HepG2 (cell line): ENCODE data around the gene TAF4B. TPM values are rescaled to one million over a fixed set of nuclear protein-coding genes. Genes with fewer than 3 reads are reported as not detected.

Experiments used
- ATAC-seq: fragments of 200-7000 bp; cut with Tn5 transposase; 3 replicates; pipeline ENCODE4 v1.9.1; 2020; ENCODE audit warnings: mild to moderate bottlenecking, moderate library complexity
- BruUV-seq: library from RNA; stranded (reverse); fragments of 400-500 nt; replicated peaks from 2 replicates; lab custom pipeline; 2021; lab: Mats Ljungman, UMichigan
- CTCF ChIA-PET: fragments of 300-600 bp; formaldehyde crosslinking; extraction: SDS; loops from one replicate; lab custom pipeline; 2021; ENCODE audit warnings: low total read pairs, inconsistent platforms, low intra/inter-chr PET ratio; lab: Yijun Ruan, JAX
- POLR2A ChIA-PET: fragments of 350-600 bp; sonication (Branson Sonifier 250); formaldehyde crosslinking; loops from one replicate; lab custom pipeline; 2020; ENCODE audit warnings: antibody characterized with exemption, inconsistent platforms; lab: Yijun Ruan, JAX
- DNase-seq: peaks from one replicate; pipeline ENCODE4 v3.0.0-alpha.2; 2015; ENCODE audit warnings: low spot score
- FAIRE-seq: peaks from 3 replicates; lab custom pipeline; 2011; peaks lifted over from hg19 to GRCh38; lab: Jason Lieb, UNC
- H2AFZ ChIP-seq: one replicate; pipeline ENCODE4 v1.6.1; 2011; ENCODE audit warnings: low read length, inconsistent platforms
- H3K27ac ChIP-seq: fragments of 300-600 bp; 3 replicates; pipeline ENCODE4 v1.8.0; 2011; ENCODE audit warnings: mixed run types, mild to moderate bottlenecking, mixed read lengths, low read length, inconsistent platforms; ENCODE audit not compliant: insufficient read depth; ENCODE audit errors: extremely low read length
- H3K27me3 ChIP-seq, 2 experiments: fragments of 200-600 bp in 1 of 2; 2 replicates in 1 of 2; 3 replicates in 1 of 2; pipeline versions ENCODE4 v1.6.0 to v1.8.0; 2011; ENCODE audit warnings: low read length in 2 of 2, mild to moderate bottlenecking in 2 of 2, moderate library complexity in 2 of 2, inconsistent platforms in 1 of 2; ENCODE audit not compliant: insufficient read depth in 2 of 2, control insufficient read depth in 1 of 2
- H3K36me3 ChIP-seq, 2 experiments: fragments of 200-600 bp in 1 of 2; replicated peaks in 1 of 2; 2 replicates in 1 of 2; 3 replicates in 1 of 2; pipeline versions ENCODE4 v1.5.1 to v1.8.0; 2011; ENCODE audit warnings: low read length in 2 of 2, inconsistent platforms in 1 of 2; ENCODE audit not compliant: insufficient read depth in 2 of 2, control insufficient read depth in 1 of 2
- H3K4me1 ChIP-seq: 2 replicates; pipeline ENCODE4 v1.5.1; 2012; ENCODE audit warnings: low read length, inconsistent platforms; ENCODE audit not compliant: insufficient read depth
- H3K4me2 ChIP-seq: 2 replicates; pipeline ENCODE4 v1.6.0; 2011; ENCODE audit warnings: low read depth, low read length, inconsistent platforms
- H3K4me3 ChIP-seq, 3 experiments: fragments of 200-600 bp in 1 of 3; sonication (generic), shearing (Covaris generic) in 1 of 3; replicated peaks in 1 of 3; 2 replicates each; pipeline ENCODE4 v1.5.1; 2011 to 2016; ENCODE audit warnings: low read length in 3 of 3, inconsistent platforms in 2 of 3, low read depth in 2 of 3, mild to moderate bottlenecking in 2 of 3, control low read depth in 1 of 3, mixed read lengths in 1 of 3; ENCODE audit not compliant: insufficient read depth in 1 of 3
- H3K79me2 ChIP-seq: one replicate; pipeline ENCODE4 v1.6.1; 2011; ENCODE audit warnings: low read length, inconsistent platforms; ENCODE audit not compliant: insufficient read depth
- H3K9ac ChIP-seq: 2 replicates; pipeline ENCODE4 v1.6.0; 2011; ENCODE audit warnings: mild to moderate bottlenecking, low read depth, low read length, inconsistent platforms; ENCODE audit not compliant: insufficient read depth
- H3K9me3 ChIP-seq: 2 replicates; pipeline ENCODE4 v1.5.1; 2012; ENCODE audit warnings: mild to moderate bottlenecking, low read length
- H4K20me1 ChIP-seq: 2 replicates; pipeline ENCODE4 v1.6.0; 2011; ENCODE audit warnings: inconsistent platforms, mild to moderate bottlenecking, low read length, moderate library complexity; ENCODE audit not compliant: insufficient read depth
- BATF2 ChIP-seq: sonication (generic); formaldehyde crosslinking; IDR thresholded peaks from 2 replicates; pipeline ENCODE4 v1.8.0; 2022; ENCODE audit warnings: mild to moderate bottlenecking, missing genetic modification reagents, moderate library complexity
- BCL6 ChIP-seq: IDR thresholded peaks from 2 replicates; pipeline ENCODE4 v1.6.1; 2016; ENCODE audit warnings: missing genetic modification reagents, missing compliant biosample characterization
- KMT2A ChIP-seq: sonication (generic); formaldehyde crosslinking; IDR thresholded peaks from 2 replicates; pipeline ENCODE4 v1.4.0; 2020; ENCODE audit warnings: missing genetic modification reagents
- PBX2 ChIP-seq: IDR thresholded peaks from 2 replicates; pipeline ENCODE4 v1.6.1; 2016; ENCODE audit warnings: control low read depth
- PHF5A ChIP-seq: IDR thresholded peaks from one replicate; pipeline ENCODE4 v1.6.1; 2018; ENCODE audit warnings: low read depth, missing genetic modification reagents; ENCODE audit not compliant: unreplicated experiment
- SOX13 ChIP-seq, 3 experiments: fragments of 450-650 bp in 1 of 3; sonication (generic) in 1 of 3; formaldehyde crosslinking in 1 of 3; IDR thresholded peaks in 2 of 3; conservative IDR thresholded peaks in 1 of 3; 2 replicates each; pipeline versions ENCODE4 v1.5.0 to v1.6.1; 2016 to 2020; ENCODE audit warnings: antibody characterized with exemption in 1 of 3, mild to moderate bottlenecking in 1 of 3, missing compliant biosample characterization in 1 of 3, missing genetic modification reagents in 1 of 3, moderate library complexity in 1 of 3
- STAT5B ChIP-seq: sonication (generic); formaldehyde crosslinking; IDR thresholded peaks from 2 replicates; pipeline ENCODE4 v1.4.0; 2020; ENCODE audit warnings: missing genetic modification reagents
- ZNF44 ChIP-seq: sonication (generic); formaldehyde crosslinking; IDR thresholded peaks from 2 replicates; pipeline ENCODE4 v1.5.1; 2020; ENCODE audit warnings: mild to moderate bottlenecking, missing genetic modification reagents
- ZNF564 ChIP-seq: sonication (generic); formaldehyde crosslinking; IDR thresholded peaks from 2 replicates; pipeline ENCODE4 v1.8.1; 2023; ENCODE audit warnings: mild to moderate bottlenecking, missing genetic modification reagents
- ZNF839 ChIP-seq: sonication (generic); formaldehyde crosslinking; IDR thresholded peaks from 2 replicates; pipeline ENCODE4 v1.4.0; 2020; ENCODE audit warnings: missing genetic modification reagents, mild to moderate bottlenecking, borderline replicate concordance
- WGBS: methylation state at CpG from one replicate; pipeline ENCODE4 v1.1.6; 2017; ENCODE audit warnings: low lambda C conversion rate; 5-methylcytosine and 5-hydroxymethylcytosine counted together
- in situ Hi-C: cut with HindIII; loops from 2 replicates; pipeline ENCODE4 v1.10.0; 2017; ENCODE audit warnings: low pct_unique_long_range_greater_than_20kb; ENCODE audit not compliant: extremely low pct_ligation_motif_present
- intact Hi-C: fragments of 100-400 bp; cut with micrococcal nuclease; formaldehyde crosslinking; loops from one replicate; pipeline ENCODE4 v1.10.0; 2022; ENCODE audit not compliant: unreplicated experiment
- polyA plus RNA-seq, 8 experiments: library from polyadenylated mRNA; depleted of rRNA in 3 of 8; stranded (reverse) in 7 of 8; unstranded in 1 of 8; fragments of >200 nt; fragmentation: Illumina TruSeq in 4 of 8; extraction: Trizol in 4 of 8; gene quantifications; 2 replicates each; pipeline versions ENCODE4 v1.2.1 to v1.2.3, GENCODE V29; 2011 to 2016; ENCODE audit warnings: low read depth in 4 of 8, missing spikeins in 1 of 8, mixed read lengths in 1 of 8; ENCODE audit not compliant: insufficient read depth in 1 of 8
- total RNA-seq, 5 experiments: library from RNA; depleted of rRNA; stranded (reverse); fragments of >200 nt; fragmentation: Illumina TruSeq; extraction: Trizol; gene quantifications; 2 replicates each; pipeline ENCODE4 v1.2.3, GENCODE V29; 2016; ENCODE audit warnings: low read depth in 1 of 5

TAF4B gene
- total and polyA plus RNA-seq, 2 of the 13 experiments (the other 11 are each of a cell fraction or from before 2014, with no cell fraction given), result 2.2 to 3.8 TPM

- TF ChIP-seq SOX13 (IDR thresholded peaks at IDR 0.05) (peak; percentile 60; the same call in 1 of the 2 replicates), SOX13 (CRISPR knock-in tag; conservative IDR thresholded peaks at IDR 0.05 in 1 of 2, IDR thresholded peaks at IDR 0.05 in 1 of 2) (peak in 1 of 2 experiments; percentile 87; a peak in 2 of 4 replicates), BCL6 (CRISPR knock-in tag) (no peak), PBX2 (CRISPR knock-in tag) (no peak)
Measured at GRCh38 chr18:26386002-26386401, 159.8 kb downstream of the TAF4B start (continued).

GRCh38 chr18:26386441-26386840 lies 160.2 kb downstream of the TAF4B start:
- Histone ChIP-seq H3K4me2 (no peak overlapping the region), H4K20me1 (no peaks in the 10 kb centered on the region), H3K4me1 (peaks cover 15% of the 10 kb centered on the region), H3K9ac (no peak overlapping the region), H3K4me3 (no peak overlapping the region), H3K9me3 (no peaks in the 10 kb centered on the region), H3K36me3 (no peaks in the 10 kb centered on the region), H3K27me3 (no peaks in the 10 kb centered on the region), H3K27ac (no peak overlapping the region)
- CTCF ChIA-PET, result no interaction called here
- ATAC-seq (no peak), DNase-seq (no peak)
- POLR2A ChIA-PET, result no interaction called here
- BruUV-seq, result no TSS peak
- intact Hi-C loops, result no loop called here
- WGBS, result 48% methylated on average over 2 of the region's 2 CpGs
- TF ChIP-seq PHF5A (CRISPR knock-in tag) (no peak), ZNF564 (CRISPR knock-in tag) (no peak), BATF2 (no peak), KMT2A (CRISPR knock-in tag) (no peak), STAT5B (CRISPR knock-in tag) (no peak), ZNF44 (no peak), ZNF839 (CRISPR knock-in tag) (no peak)
- TF ChIP-seq, all 625 proteins: peak for 0
- Histone ChIP-seq H2AFZ (no peak overlapping the region), H3K79me2 (no peaks in the 10 kb centered on the region)
- in situ Hi-C loops, result no loop called here
- no peak for FAIRE-seq
